A549 (cell line): ENCODE data around the gene OTX1. TPM values are rescaled to one million over a fixed set of nuclear protein-coding genes. Genes with fewer than 3 reads are reported as not detected.

Source experiments
- ATAC-seq, 2 experiments: fragments of 200-7000 bp in 1 of 2; fragments of >200 bp in 1 of 2; cut with Nextera tagmentation in 1 of 2; cut with Tn5 transposase in 1 of 2; 3 replicates each; pipeline versions ENCODE4 v1.8.0 to v1.9.1; 2018 to 2020; ENCODE audit warnings: mild to moderate bottlenecking in 1 of 2, moderate library complexity in 1 of 2
- CTCF ChIA-PET: fragments of 300-600 bp; sonication (Branson Sonifier 250); formaldehyde crosslinking; extraction: SDS; loops from one replicate; lab custom pipeline; 2021; ENCODE audit warnings: antibody characterized with exemption, inconsistent platforms; lab: Yijun Ruan, JAX
- POLR2A ChIA-PET: fragments of 350-600 bp; formaldehyde crosslinking; extraction: SDS; loops from one replicate; lab custom pipeline; 2021; ENCODE audit warnings: antibody characterized with exemption, inconsistent platforms; lab: Yijun Ruan, JAX
- DNase-seq, 2 experiments: peaks; one replicate each; pipeline versions ENCODE4 v3.0.0 to v3.0.0-alpha.2; 2011 to 2016; ENCODE audit warnings: low read depth in 1 of 2, low spot score in 1 of 2
- FAIRE-seq: peaks from 2 replicates; lab custom pipeline; 2011; peaks lifted over from hg19 to GRCh38; lab: Jason Lieb, UNC
- H3K27ac ChIP-seq, 2 experiments: fragments of >200 bp; sonication (Bioruptor Twin); formaldehyde crosslinking; 3 replicates each; pipeline ENCODE4 v1.5.1; 2016 to 2017
- H3K4me1 ChIP-seq: fragments of >200 bp; sonication (Bioruptor Twin); formaldehyde crosslinking; 3 replicates; pipeline ENCODE4 v1.6.1; 2016
- H3K4me2 ChIP-seq: fragments of >200 bp; sonication (Bioruptor Twin); formaldehyde crosslinking; 3 replicates; pipeline ENCODE4 v1.6.1; 2016
- H3K4me3 ChIP-seq: fragments of >200 bp; sonication (Bioruptor Twin); formaldehyde crosslinking; 3 replicates; pipeline ENCODE4 v1.5.1; 2016
- H3K9me3 ChIP-seq: fragments of >200 bp; sonication (Bioruptor Twin); formaldehyde crosslinking; 3 replicates; pipeline ENCODE4 v1.6.1; 2016
- CBX8 ChIP-seq: fragments of 200-600 bp; sonication (generic); IDR thresholded peaks from 2 replicates; pipeline ENCODE4 v1.6.1; 2016
- CHD4 ChIP-seq: fragments of 200-600 bp; sonication (generic); IDR thresholded peaks from 2 replicates; pipeline ENCODE4 v1.6.1; 2016; ENCODE audit warnings: antibody characterized with exemption, mild to moderate bottlenecking, borderline replicate concordance
- EHF ChIP-seq: fragments of 250-450 bp; sonication (Bioruptor Pico); IDR thresholded peaks from 2 replicates; pipeline ENCODE4 v1.5.0; 2020; ENCODE audit warnings: mild to moderate bottlenecking
- EHMT2 ChIP-seq: fragments of 200-600 bp; sonication (generic); IDR thresholded peaks from 2 replicates; pipeline ENCODE4 v1.6.1; 2016; ENCODE audit warnings: antibody characterized with exemption, low read depth, mild to moderate bottlenecking, moderate library complexity
- EP300 ChIP-seq, 2 experiments: fragments of >200 bp; sonication (Bioruptor Twin); formaldehyde crosslinking; IDR thresholded peaks; 2 replicates in 1 of 2; 3 replicates in 1 of 2; pipeline ENCODE4 v1.6.1; 2016 to 2017
- FOSB ChIP-seq: fragments of 250-450 bp; sonication (Bioruptor Pico); IDR thresholded peaks from 2 replicates; pipeline ENCODE4 v1.5.0; 2020; ENCODE audit warnings: mild to moderate bottlenecking, moderate library complexity
- GATA3 ChIP-seq: IDR thresholded peaks from 2 replicates; pipeline ENCODE4 v1.6.1; 2012; ENCODE audit warnings: borderline replicate concordance
- JUN ChIP-seq, 2 experiments: fragments of >200 bp; sonication (Bioruptor Twin); formaldehyde crosslinking; IDR thresholded peaks; 2 replicates in 1 of 2; 3 replicates in 1 of 2; pipeline ENCODE4 v1.6.1; 2016 to 2017
- MYC ChIP-seq: IDR thresholded peaks from 2 replicates; pipeline ENCODE4 v1.6.1; 2012; ENCODE audit warnings: mild to moderate bottlenecking, inconsistent platforms, low read length, improper control_type of control experiment, borderline replicate concordance
- POLR2A ChIP-seq: IDR thresholded peaks from 2 replicates; pipeline ENCODE4 v1.6.1; 2012; ENCODE audit warnings: mild to moderate bottlenecking, low read length
- POLR2AphosphoS2 ChIP-seq: conservative IDR thresholded peaks from 2 replicates; pipeline ENCODE4 v1.6.1; 2012; ENCODE audit warnings: low read length, improper control_type of control experiment, inconsistent platforms
- RAD21 ChIP-seq, 2 experiments: fragments of >200 bp in 1 of 2; sonication (Bioruptor Twin) in 1 of 2; formaldehyde crosslinking in 1 of 2; IDR thresholded peaks in 1 of 2; conservative IDR thresholded peaks in 1 of 2; 2 replicates in 1 of 2; 3 replicates in 1 of 2; pipeline ENCODE4 v1.6.1; 2012 to 2018; ENCODE audit warnings: inconsistent platforms in 1 of 2
- RFX5 ChIP-seq: fragments of 450-650 bp; IDR thresholded peaks from 2 replicates; pipeline ENCODE4 v1.7.1; 2014; ENCODE audit warnings: antibody characterized with exemption, mild to moderate bottlenecking, moderate library complexity
- SREBF2 ChIP-seq: fragments of 450-650 bp; IDR thresholded peaks from 2 replicates; pipeline ENCODE4 v1.6.1; 2014; ENCODE audit warnings: mild to moderate bottlenecking, moderate library complexity
- TFCP2L1 ChIP-seq: fragments of 250-450 bp; sonication (Bioruptor Pico); IDR thresholded peaks from 2 replicates; pipeline ENCODE4 v1.5.0; 2021; ENCODE audit warnings: mild to moderate bottlenecking
- ZC3H11A ChIP-seq: fragments of 450-650 bp; IDR thresholded peaks from 2 replicates; pipeline ENCODE4 v1.6.1; 2014; ENCODE audit warnings: antibody characterized with exemption, mild to moderate bottlenecking
- WGBS: methylation state at CpG from one replicate; pipeline ENCODE4 v1.1.6; 2017; ENCODE audit errors: missing lambda C conversion rate; 5-methylcytosine and 5-hydroxymethylcytosine counted together
- polyA plus RNA-seq, 4 experiments: library from polyadenylated mRNA; depleted of rRNA in 3 of 4; stranded (reverse); fragments of >200 nt; fragmentation: RNase III in 1 of 4; extraction: RNeasy Plus Mini Kit Qiagen cat#74134 plus additional on column Dnase treatment in 1 of 4; gene quantifications; 2 replicates in 3 of 4; 3 replicates in 1 of 4; pipeline ENCODE4 v1.2.3, GENCODE V29; 2011 to 2017
- TF ChIP-seq, protein P1 (sequence below): fragments of 150-350 bp; IDR thresholded peaks from 2 replicates; pipeline ENCODE4 v1.6.1; 2014; ENCODE audit warnings: low read depth, mild to moderate bottlenecking, low read length
- TF ChIP-seq, protein P2 (sequence below): IDR thresholded peaks from 2 replicates; pipeline ENCODE4 v1.6.1; 2012
- TF ChIP-seq, protein P3 (sequence below): fragments of 250-450 bp; sonication (Bioruptor Pico); IDR thresholded peaks from 2 replicates; pipeline ENCODE4 v1.5.0; 2020; ENCODE audit warnings: low read depth, mild to moderate bottlenecking, moderate library complexity
- TF ChIP-seq, protein P4 (sequence below): fragments of 200-600 bp; sonication (generic); IDR thresholded peaks from 2 replicates; pipeline ENCODE4 v1.6.1; 2016; ENCODE audit warnings: antibody characterized with exemption, mild to moderate bottlenecking, moderate library complexity
- TF ChIP-seq, protein P5 (sequence below): fragments of 450-650 bp; IDR thresholded peaks from 2 replicates; pipeline ENCODE4 v1.6.1; 2014; ENCODE audit warnings: antibody characterized with exemption

OTX1 gene
- polyA plus RNA-seq, 2 of the 4 experiments (the other 2 are of a cell fraction) = 0.26 to 2.5 TPM

DNA sequence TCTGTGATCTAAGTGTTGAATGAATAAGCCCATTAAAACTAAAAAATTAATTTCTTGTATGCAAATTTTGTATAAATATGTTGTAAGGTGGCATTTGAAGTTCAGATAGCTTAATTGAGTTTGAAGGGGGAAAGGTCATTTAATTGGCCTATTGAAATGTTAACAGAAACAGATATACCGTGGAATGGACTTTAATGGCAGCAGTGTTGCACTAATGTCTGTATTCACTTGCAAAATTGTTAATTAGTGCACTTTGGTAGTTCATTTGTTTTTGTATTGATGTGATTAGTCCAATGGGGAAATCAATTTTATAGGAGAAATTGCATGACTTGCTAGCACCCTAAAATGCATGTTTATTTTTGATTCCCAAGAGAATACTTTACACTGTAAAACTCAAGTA, 41.8 kb upstream of the OTX1 start:
- no peak for FAIRE-seq
- no peak for TF ChIP-seq MYC
- no peak for TF ChIP-seq RFX5
- TF ChIP-seq JUN (IDR thresholded peaks at IDR 0.05) = no peak
- TF ChIP-seq CHD4 = no peak
- TF ChIP-seq, protein P1, sequence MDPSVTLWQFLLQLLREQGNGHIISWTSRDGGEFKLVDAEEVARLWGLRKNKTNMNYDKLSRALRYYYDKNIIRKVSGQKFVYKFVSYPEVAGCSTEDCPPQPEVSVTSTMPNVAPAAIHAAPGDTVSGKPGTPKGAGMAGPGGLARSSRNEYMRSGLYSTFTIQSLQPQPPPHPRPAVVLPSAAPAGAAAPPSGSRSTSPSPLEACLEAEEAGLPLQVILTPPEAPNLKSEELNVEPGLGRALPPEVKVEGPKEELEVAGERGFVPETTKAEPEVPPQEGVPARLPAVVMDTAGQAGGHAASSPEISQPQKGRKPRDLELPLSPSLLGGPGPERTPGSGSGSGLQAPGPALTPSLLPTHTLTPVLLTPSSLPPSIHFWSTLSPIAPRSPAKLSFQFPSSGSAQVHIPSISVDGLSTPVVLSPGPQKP = no peak
- TF ChIP-seq POLR2AphosphoS2 = no peak
- TF ChIP-seq GATA3 = no peak
- TF ChIP-seq, protein P2, sequence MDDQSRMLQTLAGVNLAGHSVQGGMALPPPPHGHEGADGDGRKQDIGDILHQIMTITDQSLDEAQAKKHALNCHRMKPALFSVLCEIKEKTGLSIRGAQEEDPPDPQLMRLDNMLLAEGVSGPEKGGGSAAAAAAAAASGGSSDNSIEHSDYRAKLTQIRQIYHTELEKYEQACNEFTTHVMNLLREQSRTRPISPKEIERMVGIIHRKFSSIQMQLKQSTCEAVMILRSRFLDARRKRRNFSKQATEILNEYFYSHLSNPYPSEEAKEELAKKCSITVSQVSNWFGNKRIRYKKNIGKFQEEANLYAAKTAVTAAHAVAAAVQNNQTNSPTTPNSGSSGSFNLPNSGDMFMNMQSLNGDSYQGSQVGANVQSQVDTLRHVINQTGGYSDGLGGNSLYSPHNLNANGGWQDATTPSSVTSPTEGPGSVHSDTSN = no peak
- TF ChIP-seq, protein P3, sequence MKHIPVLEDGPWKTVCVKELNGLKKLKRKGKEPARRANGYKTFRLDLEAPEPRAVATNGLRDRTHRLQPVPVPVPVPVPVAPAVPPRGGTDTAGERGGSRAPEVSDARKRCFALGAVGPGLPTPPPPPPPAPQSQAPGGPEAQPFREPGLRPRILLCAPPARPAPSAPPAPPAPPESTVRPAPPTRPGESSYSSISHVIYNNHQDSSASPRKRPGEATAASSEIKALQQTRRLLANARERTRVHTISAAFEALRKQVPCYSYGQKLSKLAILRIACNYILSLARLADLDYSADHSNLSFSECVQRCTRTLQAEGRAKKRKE (CRISPR knock-in tag) = no peak
- no peak for TF ChIP-seq ZC3H11A
- no peak for TF ChIP-seq EP300 (IDR thresholded peaks at IDR 0.05)
- TF ChIP-seq EHF (CRISPR knock-in tag) = no peak
- TF ChIP-seq, protein P4, sequence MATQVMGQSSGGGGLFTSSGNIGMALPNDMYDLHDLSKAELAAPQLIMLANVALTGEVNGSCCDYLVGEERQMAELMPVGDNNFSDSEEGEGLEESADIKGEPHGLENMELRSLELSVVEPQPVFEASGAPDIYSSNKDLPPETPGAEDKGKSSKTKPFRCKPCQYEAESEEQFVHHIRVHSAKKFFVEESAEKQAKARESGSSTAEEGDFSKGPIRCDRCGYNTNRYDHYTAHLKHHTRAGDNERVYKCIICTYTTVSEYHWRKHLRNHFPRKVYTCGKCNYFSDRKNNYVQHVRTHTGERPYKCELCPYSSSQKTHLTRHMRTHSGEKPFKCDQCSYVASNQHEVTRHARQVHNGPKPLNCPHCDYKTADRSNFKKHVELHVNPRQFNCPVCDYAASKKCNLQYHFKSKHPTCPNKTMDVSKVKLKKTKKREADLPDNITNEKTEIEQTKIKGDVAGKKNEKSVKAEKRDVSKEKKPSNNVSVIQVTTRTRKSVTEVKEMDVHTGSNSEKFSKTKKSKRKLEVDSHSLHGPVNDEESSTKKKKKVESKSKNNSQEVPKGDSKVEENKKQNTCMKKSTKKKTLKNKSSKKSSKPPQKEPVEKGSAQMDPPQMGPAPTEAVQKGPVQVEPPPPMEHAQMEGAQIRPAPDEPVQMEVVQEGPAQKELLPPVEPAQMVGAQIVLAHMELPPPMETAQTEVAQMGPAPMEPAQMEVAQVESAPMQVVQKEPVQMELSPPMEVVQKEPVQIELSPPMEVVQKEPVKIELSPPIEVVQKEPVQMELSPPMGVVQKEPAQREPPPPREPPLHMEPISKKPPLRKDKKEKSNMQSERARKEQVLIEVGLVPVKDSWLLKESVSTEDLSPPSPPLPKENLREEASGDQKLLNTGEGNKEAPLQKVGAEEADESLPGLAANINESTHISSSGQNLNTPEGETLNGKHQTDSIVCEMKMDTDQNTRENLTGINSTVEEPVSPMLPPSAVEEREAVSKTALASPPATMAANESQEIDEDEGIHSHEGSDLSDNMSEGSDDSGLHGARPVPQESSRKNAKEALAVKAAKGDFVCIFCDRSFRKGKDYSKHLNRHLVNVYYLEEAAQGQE = no peak
- no peak for TF ChIP-seq POLR2A
- TF ChIP-seq, protein P5, sequence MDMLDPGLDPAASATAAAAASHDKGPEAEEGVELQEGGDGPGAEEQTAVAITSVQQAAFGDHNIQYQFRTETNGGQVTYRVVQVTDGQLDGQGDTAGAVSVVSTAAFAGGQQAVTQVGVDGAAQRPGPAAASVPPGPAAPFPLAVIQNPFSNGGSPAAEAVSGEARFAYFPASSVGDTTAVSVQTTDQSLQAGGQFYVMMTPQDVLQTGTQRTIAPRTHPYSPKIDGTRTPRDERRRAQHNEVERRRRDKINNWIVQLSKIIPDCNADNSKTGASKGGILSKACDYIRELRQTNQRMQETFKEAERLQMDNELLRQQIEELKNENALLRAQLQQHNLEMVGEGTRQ = no peak
- peaks cover 8% of the 10 kb centered on the region; the same call in 1 of the 3 replicates for H3K4me1 ChIP-seq
- DNase-seq = no peak
- ChIA-PET POLR2A (no interaction called here), CTCF (interaction anchor here (1.3 kb wide), 1 partner anchor 9 kb away, joined by 3 read pairs; no protein-coding TSS in a partner anchor)
- no peak overlapping the region for H3K4me2 ChIP-seq
- 91% methylated on average over 1 of the region's 1 CpG for WGBS
- H3K27ac ChIP-seq = no peak overlapping the region; a peak in 1 of 6 replicates
- no peaks in the 10 kb centered on the region for H3K9me3 ChIP-seq
- ATAC-seq = no peak
- H3K4me3 ChIP-seq = no peak overlapping the region

DNA sequence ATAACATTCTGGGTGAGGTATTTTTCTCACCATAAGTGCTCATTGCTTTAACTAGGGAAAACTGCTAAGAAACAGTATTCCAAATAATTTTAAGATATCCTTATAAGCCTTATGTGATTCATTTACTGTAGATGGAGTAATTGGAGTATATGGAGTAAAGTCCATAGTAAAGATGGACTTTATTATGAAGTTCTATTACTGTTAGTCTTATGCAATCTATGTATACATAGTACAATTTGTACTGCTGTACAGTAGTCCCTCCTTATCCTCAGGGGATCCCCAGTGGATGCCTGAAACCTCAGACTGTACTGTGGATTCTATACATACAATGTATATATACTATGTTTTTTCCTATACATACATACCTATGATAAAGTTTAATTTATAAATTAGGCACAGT, 41.1 kb upstream of the OTX1 start:
- CTCF ChIA-PET = no interaction called here
- DNase-seq = no peak
- Histone ChIP-seq H3K27ac (no peak overlapping the region; a peak in 1 of 6 replicates), H3K4me3 (no peak overlapping the region), H3K9me3 (no peaks in the 10 kb centered on the region), H3K4me2 (no peak overlapping the region), H3K4me1 (peaks cover 8% of the 10 kb centered on the region; the same call in 1 of the 3 replicates)
- no peak for ATAC-seq
- POLR2A ChIA-PET = no interaction called here
- TF ChIP-seq SREBF2 (no peak), MYC (no peak), FOSB (no peak), POLR2AphosphoS2 (no peak), RAD21 (conservative IDR thresholded peaks at IDR 0.05 in 1 of 2, IDR thresholded peaks at IDR 0.05 in 1 of 2) (no peak), CBX8 (no peak), TFCP2L1 (CRISPR knock-in tag) (no peak), JUN (IDR thresholded peaks at IDR 0.05) (no peak), EHMT2 (no peak)
- FAIRE-seq = no peak
